Activated CD4-positive, alpha-beta T cell treated with anti-CD3 and anti-CD28 coated beads, Interleukin-10, Interleukin-2, amounts not matched to agents 100 ng/mL and 50 ng/mL, durations not matched to agents 16 hours and 8 hours (primary cell): ENCODE measurements around the gene CLVS2.

Experiments
- DNase-seq: peaks from one replicate; pipeline ENCODE4 v3.0.0-alpha.2; 2020

The CLVS2 gene

GRCh38 chr6:123027408-123027807 lies 31.4 kb downstream of the CLVS2 start:
- no peak for DNase-seq

DNA sequence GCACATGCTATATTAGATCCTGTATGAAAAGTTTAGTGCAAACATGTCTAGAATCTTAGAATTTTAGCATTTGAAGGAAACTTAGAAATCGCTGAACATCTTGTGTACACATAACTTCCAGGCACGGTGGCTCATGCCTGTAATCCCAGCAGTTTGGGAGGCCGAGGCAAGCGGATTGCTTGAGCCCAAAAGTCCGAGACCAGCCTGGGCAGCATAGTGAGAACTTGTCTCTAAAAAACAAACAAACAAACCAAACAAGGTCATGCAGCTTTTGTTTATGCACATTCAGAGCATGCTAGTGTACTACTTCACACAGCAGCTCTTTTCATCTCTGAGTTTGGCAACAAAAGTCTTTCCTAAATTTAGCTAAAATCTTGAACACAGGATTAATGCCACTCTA lies 32.2 kb downstream of the CLVS2 start:
- no peak for DNase-seq

GRCh38 chr6:123030282-123030681 lies 34.2 kb downstream of the CLVS2 start:
- DNase-seq: no peak

GRCh38 chr6:123036648-123037047 lies 40.6 kb downstream of the CLVS2 start:
- no peak for DNase-seq

GRCh38 chr6:123039431-123039830 lies 43.4 kb downstream of the CLVS2 start:
- no peak for DNase-seq

GRCh38 chr6:123042401-123042800 lies 46.4 kb downstream of the CLVS2 start:
- no peak for DNase-seq

- DNase-seq: no peak
Measured at GRCh38 chr6:123044341-123044860, 48.4 kb downstream of the CLVS2 start.

DNA sequence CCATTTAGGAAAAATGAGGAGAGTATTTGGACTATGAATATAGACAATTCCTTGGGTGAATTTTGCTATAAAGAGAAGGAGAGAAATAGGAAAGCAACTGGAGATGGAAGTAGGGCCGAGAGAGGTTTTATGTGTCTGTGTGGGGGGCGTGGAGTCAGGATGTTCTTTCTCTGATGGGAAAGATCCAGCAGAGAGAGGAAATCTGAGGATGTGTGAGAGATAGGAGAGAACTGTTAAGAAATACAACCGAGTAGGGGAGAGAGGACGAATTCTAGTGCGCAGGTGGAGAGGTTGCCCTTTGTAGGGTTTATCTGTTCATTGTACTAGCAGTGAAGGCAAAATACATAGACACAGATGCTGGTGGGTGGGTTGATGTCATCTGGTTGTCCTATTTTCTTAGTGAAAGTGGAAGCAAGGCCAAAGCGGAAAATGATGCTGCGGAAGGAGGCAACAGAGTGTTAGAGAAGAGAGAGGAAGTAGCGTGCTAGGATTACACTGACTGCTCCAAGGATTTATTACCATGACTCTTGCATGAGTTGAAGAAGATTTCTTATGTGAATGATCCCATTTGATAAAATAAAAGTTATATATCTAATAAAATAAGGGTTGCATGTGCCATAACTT lies 57.7 kb downstream of the CLVS2 start:
- DNase-seq: no peak

DNA sequence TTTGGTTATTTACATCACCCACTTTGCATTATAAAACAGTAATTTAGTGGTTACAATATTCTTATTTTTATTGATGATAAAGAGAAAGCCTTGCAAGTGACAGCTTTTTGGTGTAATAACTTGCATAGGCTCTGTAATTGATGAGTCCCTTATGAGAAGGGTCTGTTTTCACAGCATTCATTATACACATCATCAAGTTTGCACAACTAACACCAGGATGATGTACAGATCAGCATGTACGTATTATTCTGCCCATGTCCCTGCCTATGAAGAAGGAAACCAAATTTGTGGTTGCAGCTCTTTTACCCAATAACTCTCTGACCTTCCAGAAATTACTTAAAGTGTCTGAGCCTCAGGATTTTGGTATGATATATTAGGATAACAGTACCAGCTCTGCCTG lies 59.2 kb downstream of the CLVS2 start:
- DNase-seq: no peak

- DNase-seq: no peak
Measured at GRCh38 chr6:123062670-123063069, 66.6 kb downstream of the CLVS2 start.

DNA sequence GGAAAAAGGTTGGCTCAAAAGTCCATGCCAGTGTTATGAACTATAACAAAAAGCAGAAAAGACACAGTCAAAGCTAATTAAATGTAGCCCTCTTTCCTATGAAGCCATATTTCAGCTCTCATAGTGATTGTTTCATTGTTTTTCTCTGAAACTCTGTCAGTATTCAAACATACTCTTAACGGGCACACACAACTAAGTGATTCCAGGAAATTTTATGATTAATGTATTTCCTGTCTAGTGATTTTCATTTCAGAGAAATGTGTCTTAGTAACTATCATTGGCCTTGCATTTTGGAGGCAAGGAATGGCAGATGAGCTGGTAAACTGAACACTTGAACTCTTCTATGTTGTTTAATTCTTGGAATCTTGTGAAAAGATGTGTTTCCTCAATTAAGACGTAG lies 68.0 kb downstream of the CLVS2 start:
- DNase-seq: peak; percentile 15

GRCh38 chr6:123074616-123075015 lies 78.6 kb downstream of the CLVS2 start:
- no peak for DNase-seq

GRCh38 chr6:123085403-123085802 lies 89.4 kb downstream of the CLVS2 start:
- no peak for DNase-seq

DNA sequence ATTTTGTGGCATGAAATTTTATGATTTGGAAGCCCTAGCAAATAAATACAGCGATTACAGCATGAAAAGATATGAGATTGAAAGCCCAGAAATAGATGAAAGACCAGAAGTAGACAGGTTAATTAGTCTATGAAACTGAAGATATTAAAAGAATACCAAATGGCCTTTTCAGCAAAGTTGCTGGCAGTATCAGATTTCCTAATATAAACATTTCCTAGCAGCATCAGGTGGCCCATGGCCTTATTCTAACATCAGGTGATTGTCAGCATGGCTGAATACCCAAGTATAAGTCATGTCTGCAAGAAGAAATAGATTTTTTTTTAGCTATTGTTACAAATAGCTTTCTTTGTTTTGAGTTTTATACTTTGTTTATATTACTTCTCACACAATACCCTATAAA lies 93.2 kb downstream of the CLVS2 start:
- DNase-seq: no peak

DNA sequence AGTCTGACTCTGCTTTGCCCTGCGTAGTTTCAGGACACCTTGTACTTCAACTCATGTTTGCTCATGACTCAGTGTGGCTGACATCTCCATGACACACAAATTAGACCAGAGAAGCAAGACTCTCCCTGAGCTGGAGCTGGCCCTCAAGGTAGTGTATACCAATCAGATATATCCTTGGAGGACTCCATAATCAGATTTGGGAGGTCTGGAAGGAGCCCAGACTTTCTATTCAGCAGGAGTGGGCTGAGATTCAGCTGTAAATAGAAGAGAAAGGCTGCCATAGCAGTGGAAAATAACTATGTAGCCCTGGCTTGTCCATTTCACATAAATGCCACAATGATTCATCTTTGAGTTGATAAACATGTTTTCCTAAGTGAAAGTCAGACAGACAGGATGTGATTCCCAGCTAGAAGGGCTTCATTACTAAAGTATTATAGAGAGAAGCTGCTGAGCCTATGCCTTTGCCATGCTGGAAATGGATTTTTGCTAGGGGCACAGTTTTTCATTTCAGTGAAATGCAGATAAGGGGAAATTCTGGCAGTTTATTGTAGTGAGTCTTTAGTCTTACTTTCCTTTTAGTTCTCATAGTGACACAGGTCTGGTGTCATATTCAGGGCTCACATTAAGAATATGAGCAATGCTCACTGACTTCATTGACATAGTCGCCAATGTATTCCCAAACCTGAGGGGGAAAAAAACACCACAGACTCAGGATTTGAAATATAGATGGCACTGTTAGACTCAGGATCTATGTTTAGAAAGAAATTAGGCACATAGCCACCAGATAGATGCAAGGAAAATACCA lies 95.3 kb downstream of the CLVS2 start:
- no peak for DNase-seq

GRCh38 chr6:123091896-123092271 lies 95.8 kb downstream of the CLVS2 start:
- no peak for DNase-seq

GRCh38 chr6:123094795-123095194 lies 98.8 kb downstream of the CLVS2 start:
- no peak for DNase-seq

DNA sequence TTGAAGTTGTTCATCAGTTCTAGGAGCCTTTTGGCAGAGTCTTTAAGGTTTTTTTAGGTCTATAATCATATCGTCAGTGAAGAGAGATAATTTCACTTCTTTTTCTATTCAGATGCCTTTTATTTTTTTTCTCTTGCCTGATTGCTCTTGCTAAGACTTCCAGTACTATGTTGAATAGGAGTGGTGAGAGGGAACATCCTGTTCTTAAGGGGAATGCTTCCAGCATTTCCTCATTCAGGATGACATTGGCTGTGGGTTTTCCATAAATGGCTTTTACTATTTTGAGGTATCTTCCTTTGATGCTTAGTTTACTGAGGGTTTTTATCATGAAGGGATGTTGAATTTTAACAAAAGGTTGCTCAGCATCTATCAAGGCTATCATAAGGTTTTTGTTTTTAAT lies 109.5 kb downstream of the CLVS2 start:
- no peak for DNase-seq

DNA sequence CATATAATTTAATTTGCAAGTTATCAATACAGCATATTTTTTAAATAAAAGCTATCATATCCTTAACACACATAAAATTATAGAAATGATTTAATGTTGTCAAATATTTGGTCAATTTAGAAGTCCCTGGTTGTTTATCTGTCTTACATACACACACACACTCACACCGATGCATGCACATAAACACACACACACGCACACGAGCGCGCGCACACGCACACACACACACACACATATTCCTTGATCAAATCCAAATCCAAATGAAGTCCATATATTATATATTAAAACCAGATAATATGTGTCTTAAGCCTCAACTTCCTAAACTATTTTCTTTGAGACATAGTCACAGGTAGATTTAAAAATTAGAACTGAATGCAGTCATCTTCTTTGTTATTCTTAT lies 120.3 kb downstream of the CLVS2 start:
- DNase-seq: no peak

DNA sequence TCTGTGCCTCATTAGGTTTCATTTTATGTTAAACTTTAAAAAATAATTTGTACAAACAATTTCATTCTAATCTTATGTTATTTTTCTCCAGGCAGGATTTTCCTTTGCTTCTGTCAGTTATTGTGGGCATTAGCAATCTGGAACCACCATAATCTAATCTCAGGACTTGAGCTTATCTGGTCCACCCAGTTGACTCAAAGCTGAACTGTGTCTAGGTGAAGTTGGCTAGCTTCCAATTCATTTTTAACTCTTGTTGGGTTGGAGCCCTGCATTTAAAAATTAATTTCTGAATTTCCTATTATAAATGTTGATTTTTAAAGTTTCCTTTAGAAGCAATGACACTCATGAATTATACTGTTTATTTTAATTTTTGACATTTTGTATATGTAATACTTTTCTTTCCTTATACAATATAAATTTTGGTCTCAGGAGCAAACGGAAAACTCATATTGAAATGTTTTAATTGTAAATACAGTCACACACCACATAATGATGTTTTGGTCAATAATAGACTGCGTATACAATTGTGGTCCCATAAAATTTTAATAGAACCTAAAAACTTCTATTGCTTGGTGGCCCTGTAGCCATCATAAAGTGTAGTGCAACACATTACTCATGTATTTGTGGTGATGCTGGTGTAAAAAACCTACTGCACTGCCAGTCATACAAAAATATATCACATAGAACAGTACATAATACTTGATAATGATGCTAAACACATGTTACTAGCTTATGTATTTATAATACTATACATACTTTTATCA lies 121.3 kb downstream of the CLVS2 start:
- DNase-seq: no peak

DNA sequence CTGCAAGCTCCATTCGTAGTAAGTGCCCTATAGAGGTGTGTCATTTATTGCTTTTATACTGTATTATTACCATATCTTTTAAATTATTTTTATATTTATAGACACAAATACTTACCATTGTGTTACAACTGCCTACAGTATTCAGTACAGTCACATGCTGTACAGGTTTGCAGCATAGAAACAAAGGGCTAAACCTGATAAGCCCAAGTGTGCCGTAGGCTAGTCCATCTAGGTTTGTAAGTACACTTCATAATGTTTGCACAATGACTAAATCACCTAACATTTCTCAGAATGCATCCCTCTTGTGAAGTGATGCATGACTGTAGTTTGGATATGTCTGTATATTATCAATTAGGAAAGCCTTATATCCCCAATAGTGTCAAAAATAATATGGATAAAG lies 122.8 kb downstream of the CLVS2 start:
- no peak for DNase-seq
